GM12873 (cell line): ENCODE results near the gene RAP1GDS1.

ENCODE experiments used
- CTCF ChIP-seq: IDR thresholded peaks from 2 replicates; pipeline ENCODE4 v1.5.1; 2012; ENCODE audit warnings: low read depth, mild to moderate bottlenecking, moderate library complexity, low read length, control low read depth; ENCODE audit not compliant: insufficient read depth; ENCODE audit errors: missing control alignments

Gene RAP1GDS1

GRCh38 chr4:98385831-98386230 is 124.6 kb downstream of the RAP1GDS1 start:
- TF ChIP-seq CTCF = no peak

GRCh38 chr4:98387345-98388026 is 126.3 kb downstream of the RAP1GDS1 start:
- TF ChIP-seq CTCF = no peak

GRCh38 chr4:98394134-98394533 is 132.9 kb downstream of the RAP1GDS1 start:
- TF ChIP-seq CTCF = no peak

GRCh38 chr4:98399915-98400314 is 138.7 kb downstream of the RAP1GDS1 start:
- TF ChIP-seq CTCF = no peak

- no peak for TF ChIP-seq CTCF
Measured at GRCh38 chr4:98406819-98407218, 145.6 kb downstream of the RAP1GDS1 start.

GRCh38 chr4:98411731-98412130 is 150.5 kb downstream of the RAP1GDS1 start:
- TF ChIP-seq CTCF = no peak

GRCh38 chr4:98416844-98417243 is 155.7 kb downstream of the RAP1GDS1 start:
- TF ChIP-seq CTCF = no peak

- TF ChIP-seq CTCF = no peak
Measured at GRCh38 chr4:98421111-98421510, 159.9 kb downstream of the RAP1GDS1 start.
